Measurements from ENCODE around the gene RAMACL.
"Not testable (repeated sequence)": the region's sequence is repeated elsewhere in the genome, so short reads cannot be mapped to it uniquely, and the experiment has no call there.

The RAMACL gene

DNA sequence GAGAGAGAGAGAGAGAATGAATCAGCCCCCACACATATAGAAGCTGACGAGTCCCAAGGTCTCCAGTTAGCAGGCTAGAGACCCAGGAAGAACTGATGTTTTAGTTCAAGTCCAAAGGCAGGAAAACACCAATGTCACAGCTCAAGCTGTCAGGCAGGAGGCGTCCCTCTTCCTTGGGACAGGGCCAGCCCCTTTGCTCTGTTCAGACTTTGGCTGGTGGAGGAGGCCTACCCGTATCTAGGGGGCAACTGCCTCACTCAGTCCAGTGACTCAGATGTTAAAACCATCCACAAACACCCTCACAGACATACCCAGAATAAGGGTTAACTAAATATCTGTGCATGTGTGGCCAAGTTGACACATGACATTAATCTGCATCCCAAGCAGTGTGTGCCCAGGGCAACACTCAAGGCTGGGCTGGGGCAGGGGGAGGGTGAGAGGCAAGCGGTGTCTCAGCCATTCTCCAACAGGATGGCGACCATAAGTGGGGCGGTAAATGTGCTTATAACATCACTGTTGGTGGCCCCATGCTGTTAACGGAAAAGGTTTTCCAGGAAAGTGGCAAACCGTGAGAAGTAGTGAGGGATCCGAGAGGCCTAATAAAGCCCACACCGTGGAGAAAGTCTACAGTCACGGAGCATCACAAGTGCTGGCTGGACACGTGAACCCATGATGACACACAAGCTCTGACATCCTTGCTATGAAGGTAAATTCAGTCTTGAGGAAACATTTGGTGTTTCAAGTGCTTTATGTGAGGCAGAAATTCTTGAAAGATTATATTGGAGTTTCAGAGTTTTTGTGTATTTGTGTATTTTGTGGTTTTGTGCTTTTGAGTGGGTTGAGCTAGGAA is 28.1 kb downstream of the RAMACL start:
- DNase-seq (ENCODE audit: low read depth in 3 of 3, low spot score in 1 of 3): no peak

GRCh38 chr6:166556863-166557322 is 29.6 kb downstream of the RAMACL start:
- no peak for DNase-seq (ENCODE audit: low read depth in 3 of 3, low spot score in 1 of 3)

DNA sequence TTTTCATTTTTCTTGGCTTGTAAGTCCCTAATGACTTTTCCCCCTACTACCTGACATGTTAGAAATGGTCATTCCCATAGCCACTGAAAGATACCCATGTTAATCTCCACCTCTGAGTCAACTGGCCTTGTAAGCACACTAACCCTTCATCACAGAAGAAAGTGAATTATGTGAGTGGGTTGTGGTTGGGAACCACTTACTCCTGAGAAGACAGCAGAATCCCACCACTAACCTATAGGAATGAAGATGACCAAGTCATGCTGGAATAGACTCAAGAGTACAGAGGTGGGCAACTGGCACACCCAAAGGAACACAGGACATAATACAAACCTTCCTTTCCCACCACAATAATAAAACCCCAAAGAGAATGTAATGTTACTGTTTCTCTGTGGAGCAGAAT is 30.1 kb downstream of the RAMACL start:
- no peak for DNase-seq (ENCODE audit: low read depth in 3 of 3, low spot score in 1 of 3)

DNA sequence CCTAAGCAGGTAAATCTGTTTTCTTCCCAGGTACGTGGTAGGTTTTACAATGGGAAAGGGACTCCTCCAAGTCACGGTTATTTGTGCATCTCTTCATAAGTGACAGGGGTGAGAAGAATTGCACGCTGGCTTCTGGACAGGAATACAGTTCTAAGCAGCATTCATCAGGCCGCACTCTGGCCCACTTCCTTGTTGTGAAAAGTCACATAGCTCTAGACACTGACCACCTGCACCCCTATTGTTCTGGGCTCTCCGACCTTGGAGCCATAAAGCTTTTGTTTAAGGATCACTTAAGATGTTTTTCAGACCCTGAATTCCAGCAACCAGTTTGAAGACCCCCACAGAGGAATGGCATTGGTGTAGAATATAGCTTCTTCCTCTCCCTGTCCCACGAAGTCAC is 31.4 kb downstream of the RAMACL start:
- DNase-seq (ENCODE audit: low read depth in 3 of 3, low spot score in 1 of 3): no peak

- DNase-seq (ENCODE audit: low read depth in 3 of 3, low spot score in 1 of 3): no peak
Observed at GRCh38 chr6:166554316-166554715, 32.2 kb downstream of the RAMACL start.

DNA sequence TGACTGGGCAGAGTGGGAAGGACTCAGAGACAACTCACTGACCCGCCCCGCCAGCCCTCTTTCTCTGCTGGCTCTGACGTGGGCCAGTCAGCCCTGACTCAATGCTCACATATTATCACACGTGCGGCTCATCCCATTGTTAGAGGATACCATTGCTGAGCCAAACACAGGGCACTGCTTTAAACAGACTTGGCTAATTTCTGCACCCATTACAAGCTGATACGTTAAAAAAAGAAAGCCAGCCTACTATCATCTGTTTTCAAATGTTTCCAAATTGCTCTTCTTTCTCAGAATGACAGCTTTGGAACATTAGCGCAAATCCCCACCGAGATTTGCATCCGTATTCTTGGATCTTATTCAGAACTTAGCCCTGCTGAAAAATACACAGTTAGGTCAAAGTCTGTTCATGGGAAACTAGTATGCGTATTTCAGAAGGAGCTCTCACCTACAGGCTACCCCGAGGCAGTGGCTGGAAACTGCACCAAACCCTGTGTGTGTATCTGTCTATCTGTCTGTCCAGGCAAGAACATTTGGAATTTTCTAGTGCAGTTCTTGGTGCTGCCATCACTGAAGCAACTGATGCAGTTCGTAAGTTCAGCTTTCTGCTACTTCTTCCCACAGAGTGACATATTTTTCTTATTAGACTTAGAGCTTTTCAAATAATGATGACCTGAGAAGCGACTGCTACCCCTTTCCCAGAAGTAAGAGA is 32.8 kb downstream of the RAMACL start:
- no peak for DNase-seq (ENCODE audit: low read depth in 3 of 3, low spot score in 1 of 3)

- no peak for DNase-seq (ENCODE audit: low read depth in 3 of 3, low spot score in 1 of 3)
Observed at GRCh38 chr6:166552600-166552999, 33.9 kb downstream of the RAMACL start.

- DNase-seq (ENCODE audit: low read depth in 3 of 3, low spot score in 1 of 3): no peak
Observed at GRCh38 chr6:166551754-166552495, 34.6 kb downstream of the RAMACL start.

DNA sequence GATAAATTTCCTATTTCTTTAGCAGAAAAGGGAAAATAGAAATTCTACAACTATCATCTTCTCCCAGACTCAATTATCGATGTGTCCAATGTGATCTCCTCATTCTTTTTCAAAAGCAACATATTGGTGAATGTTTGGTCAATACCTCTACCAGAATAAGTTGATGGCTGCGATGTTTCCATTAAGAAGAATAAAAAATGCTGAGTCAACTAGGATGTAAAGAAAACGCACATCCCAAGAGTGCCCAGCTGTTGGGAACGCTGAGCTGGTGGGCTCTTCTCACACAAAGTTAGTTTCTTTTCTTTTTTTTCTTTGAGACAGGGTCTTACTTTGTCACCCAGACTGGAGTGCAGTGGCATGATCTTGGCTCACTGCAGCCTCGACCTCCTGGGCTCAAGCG is 39.8 kb downstream of the RAMACL start:
- no peak for DNase-seq (ENCODE audit: low read depth in 3 of 3, low spot score in 1 of 3)

GRCh38 chr6:166545156-166546034 is 41.1 kb downstream of the RAMACL start:
- no peak for DNase-seq (ENCODE audit: low read depth in 3 of 3, low spot score in 1 of 3)

DNA sequence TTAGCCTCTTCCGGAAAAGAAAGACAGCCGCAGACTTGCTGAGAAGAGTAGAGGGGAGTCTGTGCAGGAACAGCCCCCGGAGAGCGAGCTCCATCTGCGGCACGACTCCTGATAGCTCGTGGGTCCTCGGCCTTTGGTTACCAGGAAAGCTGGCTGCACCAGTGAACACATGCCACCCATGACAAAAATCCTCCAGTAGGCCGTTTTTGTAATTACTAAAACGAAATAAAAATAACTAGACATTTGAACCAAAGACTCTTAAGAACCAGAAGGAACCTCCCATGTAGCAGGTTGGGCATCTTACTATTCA is 42.2 kb downstream of the RAMACL start:
- no peak for DNase-seq (ENCODE audit: low read depth in 3 of 3, low spot score in 1 of 3)

GRCh38 chr6:166543603-166544295 is 42.7 kb downstream of the RAMACL start:
- no peak for DNase-seq (ENCODE audit: low read depth in 3 of 3, low spot score in 1 of 3)

DNA sequence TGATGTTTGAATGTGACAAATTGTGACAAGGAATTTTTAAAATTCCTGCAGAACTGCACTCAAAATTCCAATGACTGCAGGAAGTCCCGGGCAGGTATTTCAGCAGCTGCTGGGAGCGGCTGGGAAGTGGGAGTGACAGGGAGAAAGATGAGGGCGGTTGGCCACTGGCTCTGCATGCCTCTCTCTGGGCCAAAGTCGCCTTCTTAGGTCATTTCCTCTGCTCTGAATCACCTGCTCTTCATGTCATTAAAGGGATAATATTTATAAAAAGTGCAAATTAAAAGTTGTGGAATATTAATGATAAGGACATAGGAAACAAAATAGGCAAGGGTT is 43.9 kb downstream of the RAMACL start:
- no peak for DNase-seq (ENCODE audit: low read depth in 3 of 3, low spot score in 1 of 3)

- no peak for DNase-seq (ENCODE audit: low read depth in 3 of 3, low spot score in 1 of 3)
Observed at GRCh38 chr6:166541876-166542579, 44.5 kb downstream of the RAMACL start.

DNA sequence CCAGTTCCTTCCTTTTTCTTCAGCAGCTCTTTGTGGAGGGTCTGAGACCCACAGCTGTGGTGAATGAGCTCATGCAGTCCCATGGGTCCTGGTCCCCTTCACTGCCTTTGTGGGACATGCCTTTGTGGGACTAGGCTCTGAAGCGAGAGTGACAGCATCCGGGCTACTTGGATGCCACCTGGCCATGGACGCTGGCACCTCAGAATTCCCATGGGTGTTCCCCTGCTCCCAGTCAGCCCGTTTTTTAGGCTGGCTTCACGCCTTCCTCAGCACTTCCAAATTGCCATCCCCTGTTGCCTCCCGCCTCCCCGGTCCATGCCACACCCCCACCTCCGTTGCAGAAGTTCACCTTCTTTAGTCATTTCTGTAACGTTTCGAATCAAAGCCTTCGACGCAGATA is 45.1 kb downstream of the RAMACL start:
- no peak for DNase-seq (ENCODE audit: low read depth in 3 of 3, low spot score in 1 of 3)

GRCh38 chr6:166540631-166541331 is 45.7 kb downstream of the RAMACL start:
- peak; percentile 8 to 33 (median 23) for DNase-seq (ENCODE audit: low read depth in 3 of 3, low spot score in 1 of 3)

GRCh38 chr6:166539543-166539942 is 46.9 kb downstream of the RAMACL start:
- no peak for DNase-seq (ENCODE audit: low read depth in 3 of 3, low spot score in 1 of 3)

DNA sequence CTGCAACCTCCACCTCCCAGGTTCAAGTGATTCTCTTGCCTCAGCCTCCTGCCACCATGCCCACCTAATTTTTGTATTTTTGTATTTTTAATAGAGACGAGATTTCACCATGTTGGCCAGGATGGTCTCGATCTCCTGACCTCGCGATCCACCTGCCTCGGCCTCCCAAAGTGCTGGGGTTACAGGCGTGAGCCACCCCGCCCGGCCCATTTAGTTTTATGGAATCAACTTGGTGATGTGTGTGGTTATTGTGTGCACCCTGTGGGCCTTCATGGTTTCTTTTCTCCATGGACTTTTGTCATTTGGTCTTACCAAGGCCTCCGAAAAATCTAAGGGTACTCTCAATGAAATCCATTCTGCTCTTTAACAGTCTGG is 47.5 kb downstream of the RAMACL start:
- not testable (repeated sequence) for DNase-seq (ENCODE audit: low read depth in 3 of 3, low spot score in 1 of 3)

DNA sequence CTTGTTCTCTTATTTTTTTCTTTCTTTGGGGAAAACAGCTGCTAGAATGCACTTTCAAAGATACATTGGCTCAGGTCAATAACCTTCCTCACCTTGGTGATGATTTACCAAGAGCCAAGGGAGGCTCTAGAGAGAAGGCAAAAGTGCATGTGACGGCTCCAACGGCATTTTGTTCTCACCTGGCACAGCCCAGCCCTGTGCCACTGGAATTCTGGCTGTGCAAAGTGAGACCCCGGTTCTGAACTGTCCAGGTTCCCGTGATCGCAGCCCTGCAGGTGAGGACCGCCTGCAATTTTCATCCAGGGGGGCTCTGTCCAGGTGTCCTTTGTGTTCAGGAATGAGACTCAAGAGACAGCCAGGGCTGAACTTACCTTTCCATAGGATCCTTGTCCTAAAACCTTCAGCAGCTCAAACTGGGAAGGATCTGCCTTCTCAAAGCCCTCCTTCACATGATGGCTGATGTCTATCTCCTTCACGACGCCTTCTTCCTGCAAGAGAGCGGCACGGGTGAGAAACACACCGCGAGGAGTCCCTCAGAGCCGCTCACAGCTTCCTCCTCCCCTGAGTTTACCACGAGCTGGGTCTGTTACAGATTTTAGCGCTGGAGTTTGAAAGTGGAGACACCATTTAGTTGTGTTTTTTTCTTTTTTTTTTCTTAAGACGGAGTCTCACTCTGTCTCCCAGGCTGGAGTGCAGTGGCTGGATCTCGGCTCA is 48.0 kb downstream of the RAMACL start:
- no peak for DNase-seq (ENCODE audit: low read depth in 3 of 3, low spot score in 1 of 3)
